DND-41 (cell line): ENCODE results near the gene METTL2B.
"Not testable (repeated sequence)": the region's sequence is repeated elsewhere in the genome, so short reads cannot be mapped to it uniquely, and the experiment has no call there.

ENCODE experiments used
- CTCF ChIP-seq: IDR thresholded peaks from 2 replicates; pipeline ENCODE4 v1.5.1; 2012; ENCODE audit warnings: borderline replicate concordance, low read length, moderate library complexity, mild to moderate bottlenecking; ENCODE audit not compliant: poor library complexity, severe bottlenecking; ENCODE audit errors: extremely low read depth
- EZH2 ChIP-seq: IDR thresholded peaks from 3 replicates; pipeline ENCODE4 v1.6.1; 2012; ENCODE audit warnings: borderline replicate concordance, low read depth, mild to moderate bottlenecking, moderate library complexity, low read length, inconsistent platforms; ENCODE audit not compliant: severe bottlenecking

GRCh38 chr7:128525584-128525983, 49.0 kb downstream of the METTL2B start:
- TF ChIP-seq CTCF, EZH2: not testable (repeated sequence)
